ENCODE measurements around the gene LETMD1.
"Not testable (repeated sequence)": the region's sequence is repeated elsewhere in the genome, so short reads cannot be mapped to it uniquely, and the experiment has no call there.

Gene LETMD1

GRCh38 chr12:51078346-51078745 is 30.2 kb downstream of the LETMD1 start:
- not testable (repeated sequence) for DNase-seq

- DNase-seq, result not testable (repeated sequence)
Measured at GRCh38 chr12:51078866-51079265, 30.7 kb downstream of the LETMD1 start.

- no peak for DNase-seq
Measured at GRCh38 chr12:51080136-51080535, 32.0 kb downstream of the LETMD1 start.

GRCh38 chr12:51081421-51081820 is 33.3 kb downstream of the LETMD1 start:
- no peak for DNase-seq

GRCh38 chr12:51082561-51083125 is 34.5 kb downstream of the LETMD1 start:
- peak; percentile 32 for DNase-seq

- DNase-seq, result peak; percentile 94
Measured at GRCh38 chr12:51083126-51083833, 35.2 kb downstream of the LETMD1 start, which contains the start of gene CSRNP2. TSS of gene CSRNP2 (minus strand) at chr12:51083596. CDS start at chr12:51076561, 7,035 bp downstream.

GRCh38 chr12:51085757-51086156 is 37.6 kb downstream of the LETMD1 start:
- no peak for DNase-seq

- no peak for DNase-seq
Measured at GRCh38 chr12:51086933-51087332, 38.8 kb downstream of the LETMD1 start.

- no peak for DNase-seq
Measured at GRCh38 chr12:51087818-51088217, 39.7 kb downstream of the LETMD1 start.

GRCh38 chr12:51090705-51091229 is 42.6 kb downstream of the LETMD1 start:
- no peak for DNase-seq

- no peak for DNase-seq
Measured at GRCh38 chr12:51098611-51099010, 50.5 kb downstream of the LETMD1 start.

GRCh38 chr12:51103977-51104376 is 55.9 kb downstream of the LETMD1 start:
- no peak for DNase-seq

- DNase-seq, result no peak
Measured at GRCh38 chr12:51108136-51108535, 60.0 kb downstream of the LETMD1 start.
